AG08395 (cell line): Measurements from ENCODE around the gene CXorf58.
"Not testable (repeated sequence)": the region's sequence is repeated elsewhere in the genome, so short reads cannot be mapped to it uniquely, and the experiment has no call there.

Experiments
- DNase-seq: peaks from one replicate; pipeline ENCODE4 v3.0.0; 2012; ENCODE audit warnings: mixed read lengths, low spot score

The CXorf58 gene

DNA sequence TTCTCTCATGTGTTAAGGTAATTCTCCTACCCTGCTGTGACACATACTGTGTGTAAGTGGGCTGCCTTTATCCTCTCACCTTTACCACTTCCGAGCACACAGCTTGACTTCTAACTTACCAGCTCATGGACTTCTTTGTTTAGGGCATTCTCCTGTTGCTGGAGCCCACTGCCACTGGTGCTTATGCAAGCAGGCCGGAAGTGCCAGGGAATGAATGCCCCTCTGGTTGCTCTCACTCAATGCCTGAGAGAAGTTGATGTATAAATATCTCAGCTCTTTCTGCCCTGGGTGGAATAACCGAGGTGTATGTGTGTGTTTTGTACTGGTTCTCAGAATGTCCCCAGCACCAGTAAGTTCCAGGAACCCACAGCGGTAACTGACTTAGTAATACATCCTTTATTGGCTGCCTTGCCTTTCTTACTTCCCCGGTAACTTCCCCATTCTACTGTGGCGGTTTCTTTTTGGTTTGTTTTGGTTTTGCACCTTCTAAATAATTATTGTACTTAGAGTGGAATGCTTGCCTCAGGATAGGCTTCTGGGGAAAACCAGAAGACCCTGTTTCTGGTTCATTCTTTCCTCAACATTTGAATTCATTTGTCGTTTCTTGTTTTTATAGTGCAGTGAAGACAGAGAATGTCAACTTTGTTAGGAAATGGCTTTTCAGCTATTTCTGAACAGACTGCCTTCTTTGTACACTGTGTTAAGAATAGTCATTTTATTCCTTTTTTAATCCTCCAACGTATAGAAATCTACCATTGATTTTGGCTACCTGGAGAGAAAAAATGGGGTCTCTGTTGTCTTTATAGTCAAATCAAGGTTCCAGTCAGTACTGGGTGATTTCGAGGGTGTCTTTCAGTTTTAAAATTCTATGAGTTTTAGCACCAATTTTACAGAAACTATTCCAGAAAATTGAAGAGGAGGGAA is 45.4 kb downstream of the CXorf58 start:
- DNase-seq: no peak

DNA sequence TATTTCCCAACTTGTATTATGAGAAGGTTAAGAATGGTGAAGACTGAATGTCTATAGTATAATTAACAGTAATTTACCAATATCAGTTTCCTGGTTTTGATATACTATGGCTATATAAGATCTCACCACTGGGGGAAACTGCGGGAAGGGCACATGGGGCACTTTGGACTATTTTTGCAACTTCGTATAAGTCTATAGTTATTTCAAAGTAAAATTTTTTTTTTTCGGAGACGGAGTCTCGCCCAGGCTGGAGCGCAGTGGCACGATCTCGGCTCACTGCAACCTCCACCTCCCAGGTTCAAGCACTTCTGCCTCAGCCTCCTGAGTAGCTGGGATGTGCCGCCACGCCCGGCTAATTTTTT is 46.1 kb downstream of the CXorf58 start:
- DNase-seq: no peak

DNA sequence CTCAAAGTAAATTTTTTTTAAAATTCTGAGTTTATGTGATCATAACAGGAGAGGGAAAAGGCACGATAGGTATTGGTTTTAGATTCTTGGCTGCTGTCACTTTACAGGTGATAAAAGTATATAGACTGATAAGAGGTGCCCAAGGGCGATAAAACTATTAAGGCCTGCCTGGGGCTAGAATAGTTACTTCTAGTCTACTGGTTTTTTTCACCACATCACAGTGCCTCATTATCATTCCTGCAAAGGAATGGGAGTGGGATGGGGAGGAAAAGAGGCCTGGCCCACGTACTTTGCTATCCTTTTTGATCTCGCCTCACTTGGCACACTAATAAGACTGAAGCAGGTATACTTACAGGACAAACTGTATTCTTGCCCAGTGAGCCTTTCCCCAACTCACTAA is 46.6 kb downstream of the CXorf58 start:
- DNase-seq: no peak

DNA sequence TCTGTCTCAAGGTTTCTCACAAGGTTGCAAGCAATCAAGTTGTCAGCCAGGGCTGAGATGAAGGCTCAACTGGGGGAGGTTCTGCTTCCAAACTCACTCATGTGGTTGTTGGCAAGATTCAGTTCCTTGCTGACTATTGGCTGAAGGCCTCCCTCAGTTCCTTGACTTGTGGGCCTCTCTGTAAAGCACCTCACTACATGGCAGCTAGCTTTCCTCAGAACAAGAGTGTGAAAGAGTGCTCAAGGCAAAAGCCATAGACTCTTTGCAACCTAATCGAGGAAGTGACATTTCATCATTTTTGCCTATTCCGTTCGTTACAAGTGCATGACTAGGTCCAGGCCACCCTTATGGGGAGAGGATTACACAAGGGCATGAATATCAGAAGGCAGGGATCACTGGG is 52.0 kb downstream of the CXorf58 start:
- no peak for DNase-seq

DNA sequence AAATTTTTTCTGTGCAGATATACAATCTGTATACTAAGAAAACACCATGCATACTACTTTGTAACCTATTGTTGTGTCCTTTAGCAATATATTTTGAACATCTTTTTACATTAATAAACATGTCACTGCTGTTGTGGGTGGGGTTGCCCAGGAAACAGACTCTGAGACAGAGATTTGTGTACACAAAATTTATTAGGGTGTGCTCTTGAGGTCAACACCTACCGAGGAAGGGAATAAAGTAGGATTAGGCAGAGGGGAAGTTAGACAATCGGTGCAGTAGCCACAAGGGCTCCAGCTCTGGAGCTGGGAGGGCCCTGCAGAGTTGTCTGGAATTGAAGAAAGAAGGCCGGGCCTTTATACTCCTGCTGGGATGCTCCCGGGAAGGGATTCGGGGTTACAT is 56.4 kb downstream of the CXorf58 start:
- DNase-seq: no peak

DNA sequence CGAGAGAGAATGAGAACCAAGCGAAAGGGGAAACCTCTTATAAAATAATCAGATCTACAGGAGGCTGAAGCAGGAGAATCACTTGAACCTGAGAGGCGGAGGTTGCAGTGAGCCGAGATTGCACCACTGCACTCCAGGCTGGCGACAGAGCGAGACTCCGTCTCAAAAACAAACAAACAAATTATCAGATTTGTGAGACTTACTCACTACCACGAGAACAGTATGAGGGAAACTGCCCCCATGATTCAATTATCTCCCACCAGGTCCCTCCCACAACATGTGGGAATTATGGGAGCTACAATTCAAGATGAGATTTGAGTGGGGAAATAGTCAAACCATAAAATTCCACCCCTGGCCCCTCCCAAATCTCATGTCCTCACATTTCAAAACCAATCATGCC is 57.8 kb downstream of the CXorf58 start:
- not testable (repeated sequence) for DNase-seq

DNA sequence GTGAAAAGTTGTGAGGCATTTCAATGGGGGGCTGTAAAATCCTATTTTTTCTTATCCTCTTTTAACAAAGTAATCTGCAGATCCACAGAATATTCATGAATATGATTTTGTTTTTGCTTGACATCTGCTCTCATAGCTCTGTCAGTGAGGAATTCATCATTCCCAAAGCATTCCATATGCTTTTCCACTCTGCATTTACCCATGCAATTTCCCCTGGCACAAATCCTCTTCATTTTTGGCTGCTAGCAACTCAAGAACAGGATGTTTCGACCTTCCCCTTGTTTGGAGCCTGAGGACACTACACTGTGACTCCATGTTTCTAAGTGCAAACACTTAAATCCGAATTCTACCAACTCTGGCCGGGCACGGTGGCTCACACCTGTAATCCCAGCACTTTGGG is 70.7 kb downstream of the CXorf58 start:
- DNase-seq: no peak

DNA sequence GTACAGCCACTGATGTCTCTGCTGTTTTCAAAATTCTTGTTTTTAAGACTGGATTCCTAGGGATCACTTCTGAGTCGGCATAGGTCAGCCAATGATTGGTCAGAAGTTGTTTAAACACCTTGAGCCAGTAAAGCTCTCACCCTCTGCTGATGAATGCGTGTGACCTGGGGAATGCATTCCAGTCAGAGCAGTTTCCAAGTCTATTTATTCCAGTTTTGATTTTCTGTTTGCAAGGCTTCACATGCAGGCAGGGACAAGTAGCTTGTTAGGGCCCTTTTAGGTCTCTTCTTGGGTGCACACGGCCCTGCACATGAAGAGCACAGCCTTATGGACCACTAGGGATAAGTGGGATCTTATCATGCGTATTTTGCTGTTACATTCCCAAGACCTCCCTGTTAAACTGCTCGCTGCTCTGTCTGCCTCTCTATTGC is 72.2 kb downstream of the CXorf58 start:
- no peak for DNase-seq

DNA sequence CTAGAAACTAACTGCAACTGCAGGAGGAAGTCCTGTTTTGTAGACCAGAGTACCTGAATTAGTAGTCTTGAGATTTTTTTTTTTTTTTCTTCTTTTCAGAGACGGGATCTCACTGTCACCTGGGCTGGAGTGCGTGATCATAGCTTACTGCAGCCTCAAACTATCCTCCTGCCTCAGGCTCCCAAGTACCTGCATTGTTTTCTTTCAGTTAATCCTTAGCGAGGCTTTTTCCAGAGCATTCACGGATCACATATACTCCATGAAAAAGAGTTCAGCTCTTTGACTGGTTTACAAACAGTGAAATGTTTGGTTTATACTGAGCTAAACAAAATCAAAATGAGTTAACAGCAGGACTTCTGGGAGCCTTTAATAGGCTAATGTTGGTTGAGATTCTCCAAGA is 73.4 kb downstream of the CXorf58 start:
- no peak for DNase-seq

DNA sequence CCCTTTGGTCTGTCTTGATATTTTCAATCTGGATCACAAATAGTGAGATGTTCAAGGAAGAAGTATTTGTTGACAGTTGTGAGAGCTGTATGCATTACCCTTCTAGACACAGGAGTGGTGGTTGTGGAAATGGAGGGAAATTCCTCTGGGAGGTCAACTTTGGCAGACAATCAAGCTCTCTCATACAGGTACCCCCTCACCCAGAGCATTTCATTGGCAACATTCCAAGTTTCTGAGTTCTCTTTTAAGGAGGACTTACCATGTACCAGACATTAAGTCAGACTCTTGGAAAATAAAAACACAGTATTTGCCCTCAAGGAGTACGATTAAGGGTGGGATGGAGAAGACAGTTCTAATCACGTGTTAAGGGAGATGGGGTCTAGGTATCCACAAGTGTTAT is 73.9 kb downstream of the CXorf58 start:
- DNase-seq: no peak

DNA sequence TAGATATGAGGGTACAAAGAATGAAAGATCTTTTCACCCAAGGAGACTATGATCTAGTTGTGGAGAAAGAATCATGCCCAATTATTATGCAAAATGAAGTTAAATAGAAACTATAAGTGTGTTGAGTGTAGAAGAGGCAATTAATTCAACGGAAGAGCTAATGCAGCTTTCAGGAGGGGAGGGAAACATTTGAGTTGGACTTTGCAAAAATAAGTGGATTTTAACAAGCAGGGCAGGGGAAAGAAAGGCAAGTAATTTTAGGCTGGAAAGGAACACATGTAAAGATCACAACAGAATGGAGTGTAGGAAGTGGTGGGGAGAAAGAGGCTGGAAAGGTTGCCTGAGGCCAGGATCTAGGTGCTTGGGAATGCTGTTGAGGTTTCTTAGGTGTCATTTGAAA is 75.1 kb downstream of the CXorf58 start:
- DNase-seq: no peak
